HCT116 (cell line): Measurements from ENCODE around the gene CRADD. TPM values are rescaled to one million over a fixed set of nuclear protein-coding genes. Genes with fewer than 3 reads are reported as not detected.

Experiments used
- ATAC-seq: fragments of 200-7000 bp; cut with Tn5 transposase; 2 replicates; pipeline ENCODE4 v1.9.1; 2020; ENCODE audit warnings: mild to moderate bottlenecking, moderate library complexity
- BruUV-seq: library from RNA; stranded (reverse); fragments of 400-500 nt; replicated peaks from 2 replicates; lab custom pipeline; 2021; lab: Mats Ljungman, UMichigan
- CTCF ChIA-PET: fragments of 300-600 bp; sonication (Branson Sonifier 250); formaldehyde crosslinking; loops from one replicate; lab custom pipeline; 2021; ENCODE audit warnings: antibody characterized with exemption; lab: Charles Lee
- POLR2A ChIA-PET: fragments of 300-600, 350-600 bp; sonication (Branson Sonifier 250); formaldehyde crosslinking; loops from one replicate; lab custom pipeline; 2021; ENCODE audit warnings: antibody characterized with exemption; lab: Charles Lee
- RAD21 ChIA-PET, 2 experiments: fragments of 300-600 bp; sonication (Branson Sonifier 250); formaldehyde crosslinking; loops; one replicate each; lab custom pipeline; 2023; ENCODE audit warnings: low total read pairs in 2 of 2; ENCODE audit not compliant: uncharacterized antibody in 2 of 2, unreplicated experiment in 2 of 2, low non-redundant PET in 1 of 2; lab: Charles Lee
- DNase-seq: peaks from one replicate; pipeline ENCODE4 v3.0.0-alpha.2; 2010; ENCODE audit warnings: low read depth, low spot score
- H2AFZ ChIP-seq: fragments of 200-600 bp; shearing (Covaris generic), sonication (generic); 2 replicates; pipeline ENCODE4 v1.6.1; 2017; ENCODE audit warnings: low read depth, mixed run types, mixed read lengths, antibody characterized with exemption, low read length; ENCODE audit not compliant: poor library complexity, severe bottlenecking
- H3K27ac ChIP-seq: 2 replicates; pipeline ENCODE4 v1.5.1; 2012; ENCODE audit warnings: low read depth, low read length
- H3K27me3 ChIP-seq: fragments of 200-600 bp; sonication (generic); 2 replicates; pipeline ENCODE4 v1.6.1; 2016; ENCODE audit warnings: mixed run types, low read length, mixed read lengths; ENCODE audit not compliant: insufficient read depth
- H3K36me3 ChIP-seq, 2 experiments: fragments of 200-500 bp in 1 of 2; fragments of 200-600 bp in 1 of 2; sonication (Bioruptor generic) in 1 of 2; sonication (generic) in 1 of 2; 2 replicates each; pipeline versions ENCODE4 v1.5.1 to v1.6.1; 2014 to 2016; ENCODE audit warnings: low read length in 2 of 2, inconsistent platforms in 1 of 2, mixed read lengths in 1 of 2, mixed run types in 1 of 2; ENCODE audit not compliant: insufficient read depth in 2 of 2, control insufficient read depth in 1 of 2
- H3K4me1 ChIP-seq, 2 experiments: fragments of 200-600 bp in 1 of 2; sonication (generic) in 1 of 2; 2 replicates each; pipeline versions ENCODE4 v1.5.1 to v1.6.1; 2012 to 2017; ENCODE audit warnings: low read length in 2 of 2, inconsistent platforms in 1 of 2, mild to moderate bottlenecking in 1 of 2, mixed read lengths in 1 of 2, mixed run types in 1 of 2, moderate library complexity in 1 of 2; ENCODE audit not compliant: insufficient read depth in 2 of 2, control insufficient read depth in 1 of 2
- H3K4me2 ChIP-seq: fragments of 200-600 bp; sonication (generic); 2 replicates; pipeline ENCODE4 v1.6.1; 2017; ENCODE audit warnings: mixed run types, low read length, mixed read lengths
- H3K4me3 ChIP-seq, 2 experiments: fragments of 200-600 bp in 1 of 2; sonication (generic) in 1 of 2; replicated peaks in 1 of 2; 2 replicates each; pipeline ENCODE4 v1.5.1; 2011 to 2016; ENCODE audit warnings: low read length in 2 of 2, control low read depth in 1 of 2, low read depth in 1 of 2, mild to moderate bottlenecking in 1 of 2, mixed read lengths in 1 of 2, mixed run types in 1 of 2
- H3K79me2 ChIP-seq: fragments of 200-600 bp; sonication (generic); 2 replicates; pipeline ENCODE4 v1.6.1; 2017; ENCODE audit warnings: mild to moderate bottlenecking, mixed run types, low read length, moderate library complexity, mixed read lengths; ENCODE audit not compliant: insufficient read depth
- H3K9ac ChIP-seq: fragments of 200-600 bp; sonication (generic); 2 replicates; pipeline ENCODE4 v1.6.1; 2016; ENCODE audit warnings: low read length, mixed read lengths
- H3K9me2 ChIP-seq: fragments of 200-600 bp; sonication (generic), shearing (Covaris generic); 2 replicates; pipeline ENCODE4 v1.6.1; 2017; ENCODE audit warnings: mixed run types, mild to moderate bottlenecking, moderate library complexity; ENCODE audit not compliant: insufficient read depth
- H3K9me3 ChIP-seq, 2 experiments: fragments of 200-500 bp in 1 of 2; fragments of 200-600 bp in 1 of 2; sonication (Bioruptor generic) in 1 of 2; sonication (generic) in 1 of 2; 2 replicates each; pipeline ENCODE4 v1.6.1; 2014 to 2017; ENCODE audit warnings: low read length in 2 of 2, mixed read lengths in 2 of 2, inconsistent platforms in 1 of 2, low read depth in 1 of 2, mild to moderate bottlenecking in 1 of 2, mixed run types in 1 of 2, moderate library complexity in 1 of 2; ENCODE audit not compliant: control insufficient read depth in 1 of 2, insufficient read depth in 1 of 2
- H4K20me1 ChIP-seq: fragments of 200-600 bp; sonication (generic), shearing (Covaris generic); 2 replicates; pipeline ENCODE4 v1.6.1; 2017; ENCODE audit warnings: mixed run types, mild to moderate bottlenecking, moderate library complexity; ENCODE audit not compliant: insufficient read depth
- ATF3 ChIP-seq: IDR thresholded peaks from 2 replicates; pipeline ENCODE4 v1.6.1; 2012
- CBX3 ChIP-seq: IDR thresholded peaks from 2 replicates; pipeline ENCODE4 v1.6.1; 2012; ENCODE audit warnings: low read depth
- CEBPB ChIP-seq: IDR thresholded peaks from 2 replicates; pipeline ENCODE4 v1.6.1; 2012; ENCODE audit warnings: low read depth
- EGR1 ChIP-seq: IDR thresholded peaks from 2 replicates; pipeline ENCODE4 v1.6.1; 2012; ENCODE audit warnings: low read depth
- ELF1 ChIP-seq: IDR thresholded peaks from 2 replicates; pipeline ENCODE4 v1.6.1; 2012; ENCODE audit warnings: low read depth, borderline replicate concordance
- POLR2A ChIP-seq: IDR thresholded peaks from 2 replicates; pipeline ENCODE4 v1.7.0; 2011; ENCODE audit warnings: borderline replicate concordance; ENCODE audit not compliant: insufficient read depth, insufficient read length; ENCODE audit errors: extremely low read depth
- RAD21 ChIP-seq: IDR thresholded peaks from 2 replicates; pipeline ENCODE4 v1.6.1; 2012; ENCODE audit warnings: low read depth, mild to moderate bottlenecking
- SRF ChIP-seq: IDR thresholded peaks from 2 replicates; pipeline ENCODE4 v1.6.1; 2012; ENCODE audit warnings: low read depth
- YY1 ChIP-seq: IDR thresholded peaks from 2 replicates; pipeline ENCODE4 v1.6.1; 2011; ENCODE audit warnings: low read length, low read depth, moderate library complexity, mild to moderate bottlenecking; ENCODE audit not compliant: insufficient replicate concordance; ENCODE audit errors: extremely low read depth
- ZFX ChIP-seq: fragments of 450-650 bp; IDR thresholded peaks from 2 replicates; pipeline ENCODE4 v1.6.1; 2017
- ZNF274 ChIP-seq: fragments of 200-500 bp; sonication (Bioruptor generic); IDR thresholded peaks from 2 replicates; pipeline ENCODE4 v1.6.1; 2014; ENCODE audit warnings: mild to moderate bottlenecking, low read depth, low read length, inconsistent platforms
- intact Hi-C: fragments of 100-400 bp; cut with micrococcal nuclease; formaldehyde crosslinking; loops from 2 replicates; pipeline ENCODE4 v1.10.0; 2022
- total RNA-seq: library from RNA; stranded (reverse); gene quantifications from one replicate; pipeline ENCODE4 v1.2.1, GENCODE V29; 2021; ENCODE audit not compliant: unreplicated experiment
- TF ChIP-seq, protein P1 (sequence below): IDR thresholded peaks from 2 replicates; pipeline ENCODE4 v1.6.1; 2012; ENCODE audit warnings: low read depth

The CRADD gene
- total RNA-seq, 1 experiment from 2014 or later = 12.2 TPM

GRCh38 chr12:93749515-93749914, 72.3 kb downstream of the CRADD start:
- no peaks in the 10 kb centered on the region for H3K9me2 ChIP-seq
- ATAC-seq = no peak
- no peaks in the 10 kb centered on the region for H3K36me3 ChIP-seq
- POLR2A ChIA-PET = no interaction called here
- CTCF ChIA-PET = no interaction called here
- 0 out of 4 replicates have a peak, but pooled peaks cover 0 to 4% of the 10 kb centered on the region in 2 experiments for H3K4me1 ChIP-seq
- RAD21 ChIA-PET = no interaction called here
- no peak overlapping the region for H2AFZ ChIP-seq
- no peak overlapping the region for H3K27ac ChIP-seq
- BruUV-seq = no TSS peak
- no peaks in the 10 kb centered on the region for H3K79me2 ChIP-seq
- intact Hi-C loops = no loop called here
- TF ChIP-seq CEBPB (no peak), EGR1 (no peak), SRF (no peak), ATF3 (no peak), YY1 (no peak), POLR2A (no peak), ZNF274 (no peak), ELF1 (no peak), ZFX (no peak), CBX3 (no peak), RAD21 (no peak)
- TF ChIP-seq, protein P1, sequence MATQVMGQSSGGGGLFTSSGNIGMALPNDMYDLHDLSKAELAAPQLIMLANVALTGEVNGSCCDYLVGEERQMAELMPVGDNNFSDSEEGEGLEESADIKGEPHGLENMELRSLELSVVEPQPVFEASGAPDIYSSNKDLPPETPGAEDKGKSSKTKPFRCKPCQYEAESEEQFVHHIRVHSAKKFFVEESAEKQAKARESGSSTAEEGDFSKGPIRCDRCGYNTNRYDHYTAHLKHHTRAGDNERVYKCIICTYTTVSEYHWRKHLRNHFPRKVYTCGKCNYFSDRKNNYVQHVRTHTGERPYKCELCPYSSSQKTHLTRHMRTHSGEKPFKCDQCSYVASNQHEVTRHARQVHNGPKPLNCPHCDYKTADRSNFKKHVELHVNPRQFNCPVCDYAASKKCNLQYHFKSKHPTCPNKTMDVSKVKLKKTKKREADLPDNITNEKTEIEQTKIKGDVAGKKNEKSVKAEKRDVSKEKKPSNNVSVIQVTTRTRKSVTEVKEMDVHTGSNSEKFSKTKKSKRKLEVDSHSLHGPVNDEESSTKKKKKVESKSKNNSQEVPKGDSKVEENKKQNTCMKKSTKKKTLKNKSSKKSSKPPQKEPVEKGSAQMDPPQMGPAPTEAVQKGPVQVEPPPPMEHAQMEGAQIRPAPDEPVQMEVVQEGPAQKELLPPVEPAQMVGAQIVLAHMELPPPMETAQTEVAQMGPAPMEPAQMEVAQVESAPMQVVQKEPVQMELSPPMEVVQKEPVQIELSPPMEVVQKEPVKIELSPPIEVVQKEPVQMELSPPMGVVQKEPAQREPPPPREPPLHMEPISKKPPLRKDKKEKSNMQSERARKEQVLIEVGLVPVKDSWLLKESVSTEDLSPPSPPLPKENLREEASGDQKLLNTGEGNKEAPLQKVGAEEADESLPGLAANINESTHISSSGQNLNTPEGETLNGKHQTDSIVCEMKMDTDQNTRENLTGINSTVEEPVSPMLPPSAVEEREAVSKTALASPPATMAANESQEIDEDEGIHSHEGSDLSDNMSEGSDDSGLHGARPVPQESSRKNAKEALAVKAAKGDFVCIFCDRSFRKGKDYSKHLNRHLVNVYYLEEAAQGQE = no peak
- TF ChIP-seq, all 23 proteins: peak for 0
- no peaks in the 10 kb centered on the region for H4K20me1 ChIP-seq
- H3K27me3 ChIP-seq = no peaks in the 10 kb centered on the region
- H3K4me3 ChIP-seq = no peak overlapping the region
- H3K9me3 ChIP-seq = peaks cover 0 to 4% of the 10 kb centered on the region in 2 experiments; a peak in 1 of 4 replicates
- no peak overlapping the region for H3K4me2 ChIP-seq
- no peak for DNase-seq
- H3K9ac ChIP-seq = no peak overlapping the region
